Measurements from ENCODE around the gene BDP1.
"Not testable (repeated sequence)": the region's sequence is repeated elsewhere in the genome, so short reads cannot be mapped to it uniquely, and the experiment has no call there.

- not testable (repeated sequence) for TF ChIP-seq CTCF (IDR thresholded peaks at IDR 0.05; ENCODE audit: low read depth, low read length); POLR2A (IDR thresholded peaks at IDR 0.05; ENCODE audit: extremely low read depth, insufficient read length); MAX (IDR thresholded peaks at IDR 0.05; ENCODE audit: low read depth, low read length)
Observed at GRCh38 chr5:71426686-71427474, 28.6 kb upstream of the BDP1 start.

Data from NB4 (cell line).